AG04449 (cell line): Measurements from ENCODE around the gene IKZF4.

Experiments used
- CTCF ChIA-PET: fragments of 350-600 bp; formaldehyde crosslinking; extraction: SDS; loops from one replicate; lab custom pipeline; 2021; ENCODE audit warnings: antibody characterized with exemption; lab: Yijun Ruan, JAX
- POLR2A ChIA-PET: fragments of 400-600, 350-600 bp; formaldehyde crosslinking; extraction: SDS; loops from one replicate; lab custom pipeline; 2020; ENCODE audit warnings: antibody characterized with exemption, inconsistent platforms; lab: Yijun Ruan, JAX
- DNase-seq: peaks from one replicate; pipeline ENCODE4 v3.0.0-alpha.2; 2010; ENCODE audit warnings: low read depth, low spot score
- H3K4me3 ChIP-seq: 2 replicates; pipeline ENCODE4 v1.5.1; 2011; ENCODE audit warnings: low read depth, mild to moderate bottlenecking, control low read depth, low read length
- TF ChIP-seq, protein P1 (sequence below): IDR thresholded peaks from one replicate; pipeline ENCODE4 v1.5.1; 2011; ENCODE audit warnings: mild to moderate bottlenecking, moderate library complexity, low read length, control low read depth, inconsistent platforms; ENCODE audit not compliant: insufficient read depth; ENCODE audit errors: missing control alignments

IKZF4 gene

DNA sequence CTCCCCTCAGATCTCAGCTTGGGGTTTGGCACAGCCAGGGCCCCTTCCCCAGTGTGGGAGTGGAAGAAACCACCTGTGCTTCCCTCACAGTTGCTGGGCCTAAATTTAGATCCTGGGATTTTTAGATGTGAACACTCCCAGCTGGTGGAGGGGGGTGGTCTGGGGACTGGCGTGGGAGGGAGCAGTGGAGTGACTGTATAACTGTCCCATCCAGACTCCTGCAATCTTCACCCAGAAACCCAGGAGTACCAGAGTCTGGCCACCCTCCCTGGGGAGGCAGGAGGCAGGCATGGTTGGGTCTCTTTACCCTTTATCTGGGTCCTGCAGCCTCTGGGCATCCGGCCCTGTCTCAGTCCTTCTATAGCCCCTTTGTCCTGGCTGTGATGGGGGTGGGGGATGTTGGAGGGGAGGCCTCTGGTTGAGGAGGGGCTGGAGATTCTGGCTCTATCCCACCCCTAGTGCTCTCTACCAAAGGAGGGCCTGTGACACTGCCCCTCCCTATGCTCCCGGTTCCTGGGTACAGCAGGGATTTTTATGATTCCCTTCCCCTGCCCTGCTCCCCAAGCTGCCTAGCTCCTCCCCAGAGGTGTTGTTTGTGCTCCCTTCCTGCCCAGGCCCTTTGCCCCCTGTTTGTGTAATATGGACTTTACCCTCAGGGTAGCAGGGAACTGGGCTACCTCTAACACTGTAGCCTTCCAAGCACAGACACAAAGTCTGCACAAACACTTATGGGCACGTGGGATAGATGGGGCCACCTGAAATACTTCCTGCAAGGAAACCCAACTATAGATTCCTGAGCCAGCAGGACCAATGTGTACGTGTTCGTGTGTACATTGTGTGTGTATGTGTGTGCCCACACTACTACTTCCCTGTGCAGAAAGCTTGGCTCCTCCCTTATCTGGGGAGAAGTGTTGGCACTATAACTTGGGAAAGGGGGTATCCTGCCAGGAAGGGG is 60.8 kb downstream of the IKZF4 start:
- DNase-seq = no peak
- TF ChIP-seq, protein P1, sequence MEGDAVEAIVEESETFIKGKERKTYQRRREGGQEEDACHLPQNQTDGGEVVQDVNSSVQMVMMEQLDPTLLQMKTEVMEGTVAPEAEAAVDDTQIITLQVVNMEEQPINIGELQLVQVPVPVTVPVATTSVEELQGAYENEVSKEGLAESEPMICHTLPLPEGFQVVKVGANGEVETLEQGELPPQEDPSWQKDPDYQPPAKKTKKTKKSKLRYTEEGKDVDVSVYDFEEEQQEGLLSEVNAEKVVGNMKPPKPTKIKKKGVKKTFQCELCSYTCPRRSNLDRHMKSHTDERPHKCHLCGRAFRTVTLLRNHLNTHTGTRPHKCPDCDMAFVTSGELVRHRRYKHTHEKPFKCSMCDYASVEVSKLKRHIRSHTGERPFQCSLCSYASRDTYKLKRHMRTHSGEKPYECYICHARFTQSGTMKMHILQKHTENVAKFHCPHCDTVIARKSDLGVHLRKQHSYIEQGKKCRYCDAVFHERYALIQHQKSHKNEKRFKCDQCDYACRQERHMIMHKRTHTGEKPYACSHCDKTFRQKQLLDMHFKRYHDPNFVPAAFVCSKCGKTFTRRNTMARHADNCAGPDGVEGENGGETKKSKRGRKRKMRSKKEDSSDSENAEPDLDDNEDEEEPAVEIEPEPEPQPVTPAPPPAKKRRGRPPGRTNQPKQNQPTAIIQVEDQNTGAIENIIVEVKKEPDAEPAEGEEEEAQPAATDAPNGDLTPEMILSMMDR = no peak
- H3K4me3 ChIP-seq = no peak overlapping the region
- ChIA-PET POLR2A (no interaction called here), CTCF (interaction anchor here (0.7 to 3.0 kb wide), 9 partner anchors 9 to 85 kb away, joined by 3 to 18 read pairs (median 4); partner anchors contain the start of genes PA2G4 and SUOX)

- no peak overlapping the region for H3K4me3 ChIP-seq
- TF ChIP-seq, protein P1 = no peak
These were observed 61.5 kb downstream of the IKZF4 start for GRCh38 chr12:56082382-56082781.

DNA sequence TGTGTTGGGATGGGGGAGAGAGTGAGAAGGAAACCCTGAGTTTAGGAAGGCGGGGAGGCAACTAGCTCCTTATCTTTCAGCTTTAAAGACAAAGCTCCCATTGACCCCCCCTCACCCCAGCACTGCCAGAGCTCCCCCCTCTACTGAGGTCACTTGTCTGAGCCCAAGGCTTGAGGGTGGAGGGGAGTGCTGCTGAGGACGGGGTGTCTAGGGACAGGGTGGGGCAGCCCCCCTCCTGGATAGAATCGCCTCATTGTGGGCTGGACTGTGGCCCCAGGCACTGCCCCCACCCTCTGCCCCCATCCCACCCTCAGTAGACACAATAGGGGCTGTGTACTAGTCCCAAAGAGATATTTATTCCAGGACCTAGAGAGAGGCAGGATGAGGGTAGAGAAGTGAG is 62.1 kb downstream of the IKZF4 start:
- no peak overlapping the region for H3K4me3 ChIP-seq
- no peak for DNase-seq
- ChIA-PET POLR2A (no interaction called here), CTCF (interaction anchor here (0.8 to 2.0 kb wide), 4 partner anchors 9 to 36 kb away, joined by 3 to 8 read pairs (median 4); no protein-coding TSS in a partner anchor)
- TF ChIP-seq, protein P1 = no peak

More at GRCh38 chr12:56082382-56082781, 61.5 kb downstream of the IKZF4 start:
- POLR2A ChIA-PET = no interaction called here
- DNase-seq = no peak
- CTCF ChIA-PET = interaction anchor here (0.7 to 2.0 kb wide), 4 partner anchors 9 to 35 kb away, joined by 3 to 8 read pairs (median 4); no protein-coding TSS in a partner anchor

DNA sequence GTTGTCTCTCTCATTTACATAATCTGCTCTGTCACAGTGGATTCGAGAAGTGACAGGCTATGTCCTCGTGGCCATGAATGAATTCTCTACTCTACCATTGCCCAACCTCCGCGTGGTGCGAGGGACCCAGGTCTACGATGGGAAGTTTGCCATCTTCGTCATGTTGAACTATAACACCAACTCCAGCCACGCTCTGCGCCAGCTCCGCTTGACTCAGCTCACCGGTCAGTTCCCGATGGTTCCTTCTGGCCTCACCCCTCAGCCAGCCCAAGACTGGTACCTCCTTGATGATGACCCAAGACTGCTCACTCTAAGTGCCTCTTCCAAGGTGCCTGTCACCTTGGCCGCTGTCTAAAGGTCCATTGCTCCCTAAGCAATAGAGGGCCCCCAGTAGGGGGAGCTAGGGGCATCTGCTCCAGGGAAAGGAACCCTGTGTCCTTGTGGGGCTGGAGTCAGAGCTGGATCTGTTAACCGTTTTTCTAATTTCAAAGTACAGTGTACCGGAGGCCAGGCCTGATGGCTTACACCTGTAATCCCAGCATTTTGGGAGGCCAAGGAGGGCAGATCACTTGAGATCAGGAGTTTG is 64.2 kb downstream of the IKZF4 start:
- TF ChIP-seq, protein P1 = no peak
- DNase-seq = no peak
- CTCF ChIA-PET = interaction anchor here (0.6 to 2.1 kb wide), 9 partner anchors 11 to 347 kb away, joined by 3 to 6 read pairs (median 4); no protein-coding TSS in a partner anchor

DNA sequence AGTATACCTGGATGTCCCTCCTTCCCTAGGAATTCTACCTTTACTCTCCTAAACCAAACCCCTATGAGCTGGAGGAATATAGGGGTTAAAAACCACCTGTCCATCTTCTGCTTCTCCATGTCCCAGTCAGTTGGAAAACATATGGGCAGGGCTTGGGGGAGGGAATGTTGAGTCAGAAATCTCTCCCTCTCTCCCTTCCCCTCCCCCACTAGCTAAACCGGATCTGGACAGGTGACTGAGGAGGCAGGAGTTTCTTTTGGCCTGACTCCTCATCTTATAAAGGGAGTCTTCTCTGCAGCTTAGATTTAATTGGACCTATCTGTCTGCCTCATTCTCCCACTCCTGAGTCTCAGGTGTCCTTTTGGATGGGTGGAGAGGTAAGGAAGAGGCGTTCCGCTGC is 65.3 kb downstream of the IKZF4 start:
- ChIA-PET POLR2A (no interaction called here), CTCF (interaction anchor here (1.0 to 2.1 kb wide), 9 partner anchors 9 to 57 kb away, joined by 3 to 6 read pairs (median 4); no protein-coding TSS in a partner anchor)
- no peak for DNase-seq
- no peak overlapping the region for H3K4me3 ChIP-seq
- TF ChIP-seq, protein P1 = no peak

More for the DNA sequence above, 64.2 kb downstream of the IKZF4 start:
- POLR2A ChIA-PET = interaction anchor here (1.0 kb wide), 1 partner anchor 19 kb away, joined by 3 read pairs; the partner anchor contains the start of gene PA2G4
- H3K4me3 ChIP-seq = no peak overlapping the region
